ENCODE data around the gene PDGFD.

PDGFD gene

DNA sequence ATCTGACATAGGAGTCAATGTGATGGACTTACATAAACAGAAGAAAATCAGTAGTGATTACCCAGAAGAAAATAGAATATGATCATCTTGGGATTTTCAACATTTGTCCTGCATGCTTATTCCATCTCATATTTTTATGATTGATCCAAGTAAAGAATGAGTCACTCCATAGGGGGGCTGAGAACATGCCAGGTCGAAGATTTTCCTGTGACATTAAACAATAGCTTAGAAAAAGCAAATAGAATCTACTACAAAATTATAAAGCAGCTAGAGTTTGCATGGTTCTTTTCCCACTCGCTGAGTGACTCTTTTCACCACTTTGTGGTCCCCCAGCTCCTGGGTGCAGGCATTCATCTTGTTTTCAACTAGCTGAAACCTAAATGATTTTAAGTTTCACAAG lies 71.2 kb downstream of the PDGFD start:
- DNase-seq = no peak

DNA sequence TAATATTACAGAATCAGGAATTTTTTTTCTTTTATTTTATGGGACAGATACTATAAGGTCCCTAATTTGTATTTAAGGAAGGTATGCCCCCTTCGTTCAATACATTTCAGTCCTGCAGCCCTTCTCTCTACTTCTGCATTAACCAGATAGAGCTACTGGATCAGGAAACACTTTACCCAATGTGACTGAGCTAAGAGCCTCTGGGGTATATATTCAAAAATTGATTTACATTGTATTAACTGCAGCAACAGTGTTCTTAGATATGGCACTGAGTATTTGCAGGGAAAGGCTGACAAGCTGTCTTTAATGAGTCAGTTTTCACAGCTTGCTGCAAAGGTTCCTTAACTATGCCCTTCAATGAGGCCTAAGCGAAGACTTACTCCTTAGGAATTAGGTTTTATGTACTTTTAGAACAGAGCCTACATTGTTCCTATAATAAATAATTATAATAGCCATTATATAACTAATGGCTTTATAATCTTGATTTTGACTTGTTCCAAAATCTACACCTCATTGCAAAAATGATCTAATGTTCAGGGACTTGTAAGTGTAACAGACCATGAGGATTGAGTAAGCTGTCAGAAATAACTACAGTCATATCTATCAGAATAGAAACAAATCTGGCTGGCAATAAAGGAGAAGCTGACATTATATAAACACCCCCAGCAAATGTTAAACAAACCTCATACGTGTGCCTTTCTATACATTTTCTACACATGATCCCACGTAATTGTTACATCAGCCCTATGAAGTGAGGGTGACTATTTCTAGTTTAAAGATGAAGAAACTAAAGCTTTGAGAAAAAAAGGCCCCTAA lies 72.5 kb downstream of the PDGFD start:
- no peak for DNase-seq

DNA sequence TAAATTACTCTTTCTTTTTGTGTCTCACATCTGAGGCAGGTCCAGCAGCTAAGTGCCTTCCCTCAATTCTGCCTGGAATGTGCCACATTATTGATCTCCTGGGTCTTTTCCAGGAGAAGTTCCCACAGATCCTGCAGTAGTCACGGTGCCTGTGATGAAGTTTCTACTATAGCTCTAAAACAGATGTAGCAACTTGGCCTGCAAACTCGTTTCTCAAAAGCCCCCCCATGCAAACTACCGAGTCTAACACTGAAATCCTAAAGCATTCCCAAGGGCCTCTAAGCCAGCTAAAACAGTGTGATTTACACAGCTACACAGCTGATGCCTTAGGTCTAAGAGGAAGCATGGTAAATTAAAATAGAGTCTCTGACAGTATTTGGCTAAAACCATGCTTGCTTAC lies 73.2 kb downstream of the PDGFD start:
- DNase-seq = no peak

DNA sequence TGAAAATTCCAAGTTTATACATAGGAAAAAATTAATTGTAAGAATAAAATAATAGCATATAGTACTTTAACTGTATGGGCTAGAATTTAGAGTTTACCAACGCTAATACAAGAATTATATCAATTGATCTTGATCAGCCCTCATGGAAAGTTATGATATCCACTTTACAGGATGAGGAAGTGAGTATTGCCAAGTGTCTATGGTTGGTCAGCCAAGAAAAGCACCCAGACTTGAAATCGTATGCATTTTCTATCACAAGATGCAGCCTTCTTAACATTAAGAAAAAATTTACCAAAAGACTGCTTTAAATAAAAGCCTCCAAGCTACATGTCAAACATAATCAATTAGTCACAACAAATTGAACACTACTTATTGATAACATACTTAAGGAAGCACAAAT lies 74.5 kb downstream of the PDGFD start:
- DNase-seq = no peak

DNA sequence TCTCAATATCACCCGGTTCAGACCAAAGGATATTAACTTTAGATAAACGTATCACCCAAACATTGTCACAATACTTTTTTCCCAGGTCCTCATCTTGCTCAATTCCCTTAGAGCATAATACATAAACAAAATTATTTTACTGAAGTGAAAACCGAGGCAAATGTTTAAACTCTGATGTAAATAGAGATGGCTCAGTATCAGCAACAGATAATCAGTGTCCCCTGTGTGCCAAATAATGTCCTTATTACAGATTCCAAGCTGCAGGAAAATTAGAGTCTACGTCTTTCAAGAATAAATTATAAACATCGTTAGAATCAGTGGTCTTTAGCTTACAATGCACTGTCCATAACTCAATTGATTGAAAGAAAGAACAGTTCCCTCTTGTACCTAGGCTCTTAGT lies 77.3 kb downstream of the PDGFD start:
- no peak for DNase-seq

DNA sequence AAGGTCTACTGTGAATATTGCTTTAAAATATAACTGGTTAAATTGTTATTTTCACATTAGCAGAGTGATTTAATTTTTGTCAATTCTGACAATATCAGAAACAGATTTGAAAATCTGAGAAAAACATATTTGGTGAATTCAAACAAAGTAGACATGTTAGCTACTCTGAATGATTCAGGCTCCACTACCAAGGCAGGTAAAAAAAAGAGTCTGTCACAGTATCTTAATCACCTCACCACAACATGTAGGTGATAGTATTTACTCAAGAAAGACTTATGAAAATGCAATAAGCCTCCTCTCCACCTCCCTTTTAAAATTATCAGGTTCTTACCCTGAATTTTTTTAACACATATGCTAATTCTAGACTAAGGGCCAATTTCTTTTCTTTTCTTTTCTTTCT lies 85.0 kb downstream of the PDGFD start:
- DNase-seq = no peak

DNA sequence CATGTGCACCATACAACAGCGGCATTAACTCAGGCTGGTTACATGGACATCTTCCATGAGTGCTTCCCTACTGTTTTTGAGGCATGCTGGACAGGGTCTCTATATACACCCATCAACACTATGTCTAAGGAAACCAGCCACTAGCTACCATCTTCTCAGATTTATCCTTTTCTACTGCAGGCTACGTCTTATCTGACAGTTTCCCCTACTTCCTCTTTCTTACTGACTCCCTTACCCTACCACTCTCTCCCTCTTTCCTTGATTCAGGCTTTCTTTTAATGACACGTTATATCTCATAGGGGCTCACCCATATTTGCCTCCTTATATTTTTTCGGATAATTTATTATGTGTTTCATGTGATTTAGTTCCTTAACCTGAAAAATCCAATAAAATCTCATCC lies 85.7 kb downstream of the PDGFD start:
- DNase-seq = no peak

DNA sequence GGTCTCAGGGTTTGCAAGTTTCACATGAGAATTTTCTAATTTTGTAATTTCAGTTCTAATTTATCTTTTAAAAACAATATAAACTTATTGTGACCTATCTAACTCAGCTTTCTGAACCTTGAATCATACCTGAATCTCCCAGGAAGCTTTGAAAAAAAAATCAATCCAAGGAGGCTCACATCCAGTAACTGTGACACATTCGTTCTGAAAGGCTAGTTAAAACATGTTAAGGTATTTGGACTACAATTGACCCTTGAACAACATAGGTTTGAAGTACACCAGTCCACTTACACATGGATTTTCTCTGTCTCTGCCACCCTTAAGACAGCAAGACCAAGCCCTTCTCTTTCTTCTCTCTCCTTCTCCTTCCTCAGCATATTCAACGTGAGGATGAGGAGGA lies 87.5 kb downstream of the PDGFD start:
- no peak for DNase-seq

DNA sequence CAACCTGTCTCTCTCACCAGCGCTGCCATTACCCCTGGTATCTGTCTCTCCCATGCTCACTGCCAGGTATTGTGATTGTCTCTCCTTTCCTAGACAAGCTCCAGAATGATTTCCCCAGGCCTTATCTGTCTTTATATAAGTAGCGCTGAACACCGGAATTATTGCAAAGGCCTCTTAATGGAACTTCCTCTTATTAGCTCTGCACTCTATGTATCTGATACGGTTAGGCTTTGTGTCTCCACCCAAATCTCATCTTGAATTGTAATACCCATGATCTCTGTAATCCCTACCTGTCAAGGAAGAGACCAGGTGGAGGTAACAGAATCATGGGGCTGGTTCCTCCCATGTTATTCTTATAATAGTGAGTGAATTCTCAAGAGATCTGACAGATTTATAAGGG lies 88.2 kb downstream of the PDGFD start:
- DNase-seq = no peak

DNA sequence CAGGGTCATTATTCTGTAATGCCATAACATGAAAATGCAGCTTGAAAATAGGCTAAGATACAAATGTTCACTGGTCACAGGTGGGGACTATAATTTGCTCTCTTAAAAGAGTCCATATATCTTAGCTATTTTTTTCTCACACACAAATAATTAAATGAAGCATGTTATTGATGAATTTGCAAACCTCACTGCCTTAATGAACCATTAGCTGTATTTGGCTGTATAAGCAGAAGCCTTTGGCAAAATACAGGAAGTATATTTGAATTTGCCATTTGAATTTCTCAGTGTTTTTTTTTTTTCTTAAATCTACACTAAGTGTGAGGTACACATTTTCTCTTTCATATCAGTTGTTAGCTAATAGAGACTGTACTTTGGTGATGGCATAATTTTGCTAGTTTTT lies 88.9 kb downstream of the PDGFD start:
- DNase-seq = no peak

DNA sequence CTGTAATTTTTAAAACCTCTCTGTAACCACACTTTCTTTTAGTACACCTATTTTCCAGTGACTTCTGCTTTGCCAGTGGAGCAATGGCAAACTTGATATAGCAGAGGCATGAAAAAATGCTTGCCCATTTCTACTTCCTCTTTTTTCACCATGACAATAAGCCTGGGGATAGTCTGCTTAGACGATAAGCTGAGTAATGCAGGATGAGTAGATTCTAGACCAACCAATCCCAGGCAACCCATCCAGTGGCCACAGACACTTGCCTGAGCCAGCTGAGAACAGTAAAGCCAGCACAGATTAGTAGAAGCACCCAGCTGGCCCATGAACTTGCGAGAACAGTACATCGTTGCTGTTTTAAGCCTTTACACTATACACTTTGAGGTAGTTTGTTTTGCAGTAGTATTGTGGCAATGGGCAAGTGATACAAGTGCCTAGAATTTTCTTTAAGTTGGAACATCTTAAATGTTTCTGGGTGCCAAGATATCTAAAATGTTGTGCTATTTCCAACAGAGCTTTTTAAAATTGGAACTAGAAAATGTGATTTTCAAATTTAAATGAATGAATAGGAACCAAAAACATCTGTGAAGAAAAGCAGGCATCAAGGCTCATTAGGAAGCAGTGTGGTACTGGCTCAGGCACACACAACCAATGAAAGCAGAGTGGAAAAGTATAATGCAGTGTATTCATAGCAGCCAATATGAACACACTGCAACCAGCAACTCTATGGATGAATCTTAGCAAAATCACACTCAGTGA lies 89.8 kb downstream of the PDGFD start:
- DNase-seq = no peak

DNA sequence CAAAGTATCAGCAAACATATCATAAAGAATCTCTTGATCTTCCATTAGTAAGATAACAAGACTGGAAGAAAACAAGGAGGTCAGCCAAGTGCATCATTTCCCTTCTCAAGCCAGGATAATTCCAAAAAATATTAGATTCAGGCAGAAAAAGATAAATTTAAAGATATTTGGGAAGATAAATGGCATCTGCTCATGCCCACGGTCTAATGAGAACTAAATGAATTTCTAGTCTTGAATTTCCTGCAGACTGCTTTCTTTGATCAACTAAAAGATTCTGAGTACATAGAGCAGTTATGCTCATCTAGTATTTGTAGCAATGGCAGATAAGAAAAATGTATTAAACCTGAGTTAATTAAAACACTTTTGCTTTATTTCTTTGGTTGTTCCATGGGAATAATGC lies 96.4 kb downstream of the PDGFD start:
- DNase-seq = no peak

DNA sequence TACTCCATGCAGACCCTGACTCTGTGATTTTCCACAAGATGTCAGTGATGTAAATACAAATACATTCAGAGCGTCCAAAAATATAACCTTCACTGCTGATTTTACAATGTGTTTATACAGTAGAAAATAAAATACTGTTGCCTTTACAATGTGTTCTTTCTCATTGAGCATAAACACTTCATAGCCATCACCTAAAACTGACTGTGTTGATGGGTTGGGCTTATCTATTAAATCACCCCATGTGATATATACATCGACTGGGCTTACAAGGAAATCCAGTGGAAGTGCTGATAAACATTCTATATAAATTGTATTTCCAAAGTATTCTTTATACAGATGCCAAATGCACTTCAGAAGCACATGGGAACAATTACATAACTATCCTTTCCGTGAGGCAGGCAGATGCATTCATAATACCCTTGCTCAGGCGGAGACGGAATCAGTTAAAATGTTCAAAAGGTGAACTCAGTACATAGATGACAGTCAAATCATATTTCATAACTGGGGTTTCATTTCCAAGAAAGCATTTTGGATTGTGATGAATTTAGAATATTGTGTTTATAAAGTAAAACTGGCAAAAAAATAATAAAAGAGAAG lies 99.8 kb downstream of the PDGFD start:
- no peak for DNase-seq

DNA sequence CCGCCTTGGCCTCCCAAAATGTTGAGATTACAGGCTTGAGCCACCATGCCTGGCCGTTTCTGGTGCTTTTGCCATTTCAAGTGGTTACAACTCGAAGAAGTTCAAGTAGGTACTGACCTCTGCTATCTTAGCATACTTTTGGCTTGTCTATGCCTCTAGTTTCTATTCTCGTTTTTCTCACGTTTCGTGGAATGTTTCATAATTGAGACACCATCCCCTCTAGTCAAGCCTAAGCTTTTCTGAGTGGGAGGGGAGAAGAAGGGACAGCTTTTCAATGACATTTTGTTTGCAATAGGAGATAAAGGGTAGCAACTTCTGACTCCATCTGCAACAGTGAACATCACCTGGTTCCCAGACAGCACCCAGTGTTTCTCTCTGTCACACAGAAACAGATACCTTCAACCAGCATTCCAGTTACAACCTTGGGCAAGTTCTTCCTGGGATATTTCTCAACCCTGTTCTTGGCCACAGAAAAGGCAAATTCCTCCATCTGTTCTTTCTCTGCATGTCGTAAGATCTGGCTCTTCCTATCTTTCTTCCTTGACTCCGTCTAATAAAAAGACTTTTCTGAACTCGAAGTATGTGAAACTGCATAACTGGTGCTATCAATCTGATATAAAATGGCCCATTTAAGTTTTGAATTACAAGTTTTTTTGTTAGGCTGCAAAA lies 102.0 kb downstream of the PDGFD start:
- DNase-seq = no peak

DNA sequence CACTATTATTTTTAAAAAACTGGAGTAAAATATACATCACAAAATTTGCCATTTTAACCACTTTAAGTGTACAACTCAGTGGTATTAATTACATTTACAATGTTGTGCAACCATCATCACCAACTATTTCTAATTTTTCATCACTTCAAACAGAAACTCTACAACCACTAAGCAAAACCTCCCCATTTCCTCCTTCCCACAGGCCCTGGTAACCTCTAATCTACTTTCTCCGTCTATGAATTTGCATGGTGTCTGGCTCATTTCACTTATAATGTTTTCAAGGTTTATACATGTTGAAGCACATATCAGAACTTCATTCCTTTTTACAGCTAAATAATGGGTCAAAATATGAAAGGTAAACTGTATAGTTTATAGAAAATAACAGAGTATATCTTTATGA lies 103.1 kb downstream of the PDGFD start:
- DNase-seq = no peak

DNA sequence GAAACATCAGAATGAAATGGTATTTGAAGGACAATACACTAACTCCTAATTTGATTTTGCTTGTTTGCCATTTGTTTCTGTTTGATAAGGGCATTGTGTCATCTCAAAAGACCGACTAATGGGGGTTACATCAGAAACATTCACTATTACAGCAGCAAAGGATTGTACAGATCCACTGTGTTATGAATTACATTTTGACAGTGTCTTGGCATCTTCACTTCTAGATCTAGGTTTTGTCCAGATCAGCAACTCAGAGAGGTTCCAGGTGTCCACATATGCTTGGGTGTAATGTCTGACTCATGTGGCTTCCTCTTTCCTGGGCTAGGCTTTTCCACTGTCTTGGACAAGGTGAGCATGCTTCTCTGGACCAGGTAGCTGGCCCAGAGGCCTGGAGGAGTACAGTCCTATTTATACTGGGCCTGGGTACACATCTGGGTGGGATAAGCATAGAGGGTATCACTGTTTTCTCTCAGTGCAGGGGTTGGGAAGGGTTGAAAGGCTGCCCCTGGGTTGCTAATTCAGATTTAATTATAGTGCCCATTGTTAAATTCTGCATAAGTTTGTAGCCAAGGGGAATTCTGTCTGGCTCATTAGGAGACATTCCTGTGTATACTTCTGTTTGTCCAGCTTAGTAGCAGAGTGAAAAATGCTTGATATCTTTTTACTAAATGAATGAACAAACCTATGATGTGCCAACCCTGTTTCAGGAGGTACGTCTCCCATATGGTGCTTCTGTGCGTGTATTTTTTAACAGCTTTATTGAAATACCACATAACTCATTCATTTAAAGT lies 103.7 kb downstream of the PDGFD start:
- no peak for DNase-seq

DNA sequence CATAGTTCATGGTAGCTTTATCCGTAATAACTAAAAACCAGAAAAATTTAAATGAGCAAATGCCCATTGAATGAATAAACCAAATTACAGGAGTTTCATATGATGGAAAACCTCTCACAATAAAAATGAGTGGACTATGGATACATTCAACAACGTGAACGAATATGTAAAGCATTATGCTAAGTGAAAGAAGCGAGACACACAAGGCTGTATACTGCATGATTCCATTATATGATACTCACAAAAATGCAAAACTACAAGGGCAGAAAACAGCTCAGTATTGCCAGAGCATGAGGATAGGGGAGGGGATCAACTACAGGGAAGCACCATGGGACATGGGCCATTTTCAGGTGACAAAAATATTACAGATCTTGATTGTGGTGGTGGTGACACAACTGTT lies 105.3 kb downstream of the PDGFD start:
- DNase-seq = no peak

DNA sequence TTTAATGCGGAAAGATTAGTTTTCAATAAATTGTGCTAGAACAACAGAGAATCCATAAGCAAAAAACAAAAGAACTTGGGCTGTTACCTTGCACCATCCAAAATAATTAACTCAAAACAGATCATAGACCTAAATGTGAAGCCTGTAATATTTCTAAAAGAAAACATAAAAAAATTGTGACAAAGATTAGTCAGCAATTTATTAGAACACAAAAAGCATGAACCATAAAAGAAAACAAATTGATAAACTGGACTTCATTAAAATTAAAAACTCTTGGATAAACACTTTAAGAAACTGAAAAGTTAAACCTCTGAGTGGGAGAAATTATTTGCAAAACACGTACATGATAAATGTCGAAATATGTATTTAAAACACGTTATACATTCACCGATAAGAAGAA lies 106.0 kb downstream of the PDGFD start:
- DNase-seq = no peak

DNA sequence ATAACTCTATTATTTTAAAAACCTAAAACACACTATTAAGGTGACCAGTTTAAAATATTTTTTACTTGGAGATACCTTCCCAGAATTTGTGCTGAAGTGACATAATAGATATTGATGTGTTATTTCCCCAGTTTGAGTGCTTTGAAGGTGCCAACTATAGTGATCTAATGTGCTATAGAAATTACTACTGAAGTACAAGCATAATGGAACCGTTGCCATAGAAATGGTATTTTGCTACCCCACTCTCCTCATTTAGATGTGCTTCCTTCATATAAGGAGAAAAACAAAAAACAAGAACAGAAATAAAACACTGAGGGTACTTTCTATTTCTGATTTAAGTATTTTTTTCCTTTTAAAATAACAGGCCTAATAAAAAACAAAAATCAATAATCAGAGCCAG lies 108.4 kb downstream of the PDGFD start:
- no peak for DNase-seq

DNA sequence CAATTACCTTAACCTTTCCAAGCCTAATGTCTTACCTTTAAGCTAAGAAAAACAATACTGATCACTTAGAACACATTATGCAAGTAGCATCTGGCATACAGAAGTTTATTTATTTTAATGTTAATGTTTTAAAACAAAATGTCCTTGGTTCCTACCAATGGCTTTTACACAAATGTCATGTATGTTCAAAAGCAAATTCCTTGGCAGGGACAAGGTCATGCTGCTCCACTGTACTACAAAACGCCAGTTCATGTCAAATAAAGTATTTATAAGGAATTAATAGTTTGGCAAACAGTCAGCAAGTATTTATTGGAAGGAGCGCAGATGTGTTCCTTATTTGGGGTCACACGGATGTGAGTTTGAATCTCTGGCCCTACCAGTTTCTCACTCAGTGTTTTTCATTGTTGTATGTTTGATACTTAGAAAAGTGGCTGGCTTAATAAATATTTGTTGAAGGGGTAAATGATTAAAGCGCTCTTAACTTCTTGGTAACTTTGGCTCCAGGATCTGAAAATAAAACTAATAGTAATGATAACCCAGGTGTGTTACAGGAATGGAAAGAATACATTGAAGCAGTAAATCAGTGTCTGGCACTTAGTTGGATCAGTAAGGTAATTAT lies 108.9 kb downstream of the PDGFD start:
- no peak for DNase-seq

DNA sequence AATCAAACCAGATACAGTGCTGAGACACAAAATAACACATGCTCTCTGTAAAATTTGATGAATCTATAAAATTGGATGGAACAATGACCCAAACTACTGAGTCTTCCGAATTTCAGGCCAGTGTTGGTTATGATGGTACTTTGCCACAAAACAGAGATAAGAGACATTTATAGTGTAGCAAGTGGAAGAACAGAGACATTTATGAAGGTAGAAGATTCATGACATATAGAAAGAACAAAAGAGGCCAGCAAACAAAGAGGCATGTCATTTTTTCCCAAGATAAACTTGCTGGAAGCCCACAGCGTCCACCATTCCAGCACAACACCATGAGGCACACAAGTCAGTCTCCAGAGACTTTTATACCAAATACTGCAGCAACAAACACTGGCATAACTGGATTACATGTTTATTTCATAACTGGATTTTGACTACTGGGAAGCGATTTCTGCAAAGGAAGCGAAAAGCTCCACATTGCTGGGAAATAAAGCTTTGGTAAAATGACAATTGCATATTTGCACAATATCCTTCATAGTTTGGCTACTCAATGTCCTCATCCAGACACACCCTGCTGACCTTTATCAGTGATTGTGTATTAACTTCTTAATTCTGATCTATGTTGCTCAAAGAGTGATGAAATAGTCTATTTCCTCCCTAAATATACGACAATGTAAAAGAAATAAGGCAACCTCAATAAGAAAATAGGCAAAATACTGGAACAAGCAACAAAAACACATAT lies 110.0 kb downstream of the PDGFD start:
- no peak for DNase-seq

DNA sequence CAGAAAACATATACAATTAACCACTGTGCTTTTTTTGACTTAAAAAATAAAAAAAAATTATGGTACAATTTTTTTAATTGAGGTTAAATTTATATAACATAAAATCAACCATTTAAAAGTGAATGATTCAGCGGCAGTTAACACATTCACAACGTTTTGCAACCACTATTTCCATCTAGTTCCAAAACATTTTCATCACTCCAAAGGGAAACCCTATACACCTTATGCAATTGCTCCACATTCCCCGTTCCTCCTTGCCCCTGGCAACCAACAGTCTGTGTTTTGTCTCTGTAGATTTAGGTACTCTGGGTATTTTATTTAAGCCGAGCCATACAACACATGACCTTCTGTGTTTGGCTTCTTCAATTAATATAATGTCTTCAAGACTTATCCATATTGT lies 112.2 kb downstream of the PDGFD start:
- DNase-seq = no peak

All from NCI-H2171 (cell line).